Fibroblast of skin of left biceps (primary cell): Measurements from ENCODE around the gene QSOX1.
"Not testable (repeated sequence)": the region's sequence is repeated elsewhere in the genome, so short reads cannot be mapped to it uniquely, and the experiment has no call there.

ENCODE experiments used
- DNase-seq, 2 experiments: peaks; one replicate each; pipeline ENCODE4 v3.0.0-alpha.2; 2013; ENCODE audit warnings: low read depth in 2 of 2

The QSOX1 gene, protein sequence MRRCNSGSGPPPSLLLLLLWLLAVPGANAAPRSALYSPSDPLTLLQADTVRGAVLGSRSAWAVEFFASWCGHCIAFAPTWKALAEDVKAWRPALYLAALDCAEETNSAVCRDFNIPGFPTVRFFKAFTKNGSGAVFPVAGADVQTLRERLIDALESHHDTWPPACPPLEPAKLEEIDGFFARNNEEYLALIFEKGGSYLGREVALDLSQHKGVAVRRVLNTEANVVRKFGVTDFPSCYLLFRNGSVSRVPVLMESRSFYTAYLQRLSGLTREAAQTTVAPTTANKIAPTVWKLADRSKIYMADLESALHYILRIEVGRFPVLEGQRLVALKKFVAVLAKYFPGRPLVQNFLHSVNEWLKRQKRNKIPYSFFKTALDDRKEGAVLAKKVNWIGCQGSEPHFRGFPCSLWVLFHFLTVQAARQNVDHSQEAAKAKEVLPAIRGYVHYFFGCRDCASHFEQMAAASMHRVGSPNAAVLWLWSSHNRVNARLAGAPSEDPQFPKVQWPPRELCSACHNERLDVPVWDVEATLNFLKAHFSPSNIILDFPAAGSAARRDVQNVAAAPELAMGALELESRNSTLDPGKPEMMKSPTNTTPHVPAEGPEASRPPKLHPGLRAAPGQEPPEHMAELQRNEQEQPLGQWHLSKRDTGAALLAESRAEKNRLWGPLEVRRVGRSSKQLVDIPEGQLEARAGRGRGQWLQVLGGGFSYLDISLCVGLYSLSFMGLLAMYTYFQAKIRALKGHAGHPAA

GRCh38 chr1:180154325-180155181 lies at the start of gene QSOX1:
Gene QSOX1, plus strand, starts transcription at chr1:180154869. Its CDS starts 39 bp downstream, at chr1:180154908.
- DNase-seq = peak; percentile 65 to 66

- DNase-seq = no peak
These were observed 42.6 kb upstream of the QSOX1 start for GRCh38 chr1:180112091-180112490.

DNA sequence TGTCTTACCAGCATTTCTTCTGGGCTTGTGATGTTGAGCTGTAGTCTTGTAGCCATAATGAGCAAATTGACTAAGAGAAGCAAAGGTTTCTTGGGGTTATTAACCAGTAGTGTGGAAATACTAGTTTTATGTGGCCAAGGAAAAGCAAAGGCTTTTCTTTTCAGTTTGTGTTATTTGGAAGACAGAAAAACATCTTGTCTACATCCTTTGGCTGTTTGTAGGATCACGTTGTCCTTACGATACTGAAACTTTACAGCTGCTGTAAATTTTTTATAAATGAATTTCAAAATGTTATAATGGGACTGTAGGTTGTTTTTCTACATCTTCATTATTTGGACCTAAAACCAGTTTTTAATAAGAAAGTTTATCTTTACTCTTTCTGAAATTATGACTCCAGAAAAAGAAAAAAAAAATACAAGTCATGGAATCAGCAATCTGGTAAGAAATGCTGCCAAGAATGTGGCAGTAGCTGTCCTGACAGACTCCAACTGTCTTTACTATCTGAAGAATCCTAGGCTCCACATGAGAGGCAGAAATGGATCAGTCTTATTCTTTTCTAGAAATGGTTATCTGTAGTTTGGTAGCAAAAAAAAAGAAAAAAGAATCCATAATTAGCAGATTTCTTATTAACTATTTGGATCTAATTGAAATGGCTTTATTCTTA lies 41.6 kb upstream of the QSOX1 start:
- no peak for DNase-seq

GRCh38 chr1:180114396-180114945 lies 40.2 kb upstream of the QSOX1 start:
- no peak for DNase-seq

DNA sequence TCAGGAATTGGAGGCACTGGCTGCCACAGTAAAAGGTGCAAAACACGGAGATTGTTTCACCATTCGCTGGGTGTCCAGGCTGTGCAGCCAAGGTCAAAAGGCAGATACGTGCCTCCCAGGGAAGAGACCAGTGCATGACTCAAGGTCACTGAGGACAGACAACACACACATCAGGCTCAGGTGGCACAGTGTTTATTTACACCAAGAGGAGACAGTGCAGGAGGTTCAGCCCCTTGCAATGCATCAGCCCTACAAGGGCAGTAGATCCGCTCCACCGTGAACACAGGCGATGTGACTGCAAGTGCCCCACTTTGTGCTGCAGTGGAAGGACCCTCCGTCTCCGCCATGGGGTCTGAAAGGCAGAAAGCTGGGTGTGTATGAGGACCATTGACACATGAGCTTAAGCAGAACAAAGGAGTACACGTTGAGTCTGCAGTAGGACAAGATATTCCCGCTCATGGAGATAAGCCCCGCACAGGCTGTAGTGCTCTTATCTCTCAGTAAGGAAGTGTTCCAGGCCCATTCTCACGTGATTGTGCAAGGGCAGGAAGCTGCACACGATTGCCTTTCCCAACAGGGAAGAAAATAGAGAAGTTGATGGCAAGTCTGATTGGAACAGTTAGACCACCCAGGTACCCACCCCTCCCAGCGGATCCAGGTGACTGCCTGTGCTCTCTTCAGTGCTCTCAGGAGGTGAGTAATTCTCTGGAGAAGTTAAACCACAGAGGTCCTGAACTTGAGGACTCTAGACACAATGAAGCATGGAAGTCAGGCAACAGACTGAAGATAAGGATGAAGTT lies 37.5 kb upstream of the QSOX1 start:
- no peak for DNase-seq

DNA sequence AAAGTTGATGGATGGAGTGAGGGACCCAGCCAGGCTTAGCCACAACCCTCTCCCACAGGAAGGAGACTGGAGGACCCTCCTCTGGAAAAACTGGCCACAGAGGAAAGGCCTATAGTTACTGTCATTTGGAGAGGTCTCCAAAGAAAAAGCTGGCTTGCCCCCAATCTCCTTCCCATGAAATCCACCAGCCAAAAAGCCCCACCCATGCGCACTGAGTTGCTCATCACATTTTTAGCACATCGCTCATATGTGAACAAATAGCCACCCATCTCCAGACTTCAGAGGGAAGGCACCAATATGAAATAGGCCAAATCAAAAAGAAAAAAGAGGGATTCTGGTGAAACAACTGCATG lies 36.9 kb upstream of the QSOX1 start:
- peak; percentile 42 to 49 for DNase-seq

DNA sequence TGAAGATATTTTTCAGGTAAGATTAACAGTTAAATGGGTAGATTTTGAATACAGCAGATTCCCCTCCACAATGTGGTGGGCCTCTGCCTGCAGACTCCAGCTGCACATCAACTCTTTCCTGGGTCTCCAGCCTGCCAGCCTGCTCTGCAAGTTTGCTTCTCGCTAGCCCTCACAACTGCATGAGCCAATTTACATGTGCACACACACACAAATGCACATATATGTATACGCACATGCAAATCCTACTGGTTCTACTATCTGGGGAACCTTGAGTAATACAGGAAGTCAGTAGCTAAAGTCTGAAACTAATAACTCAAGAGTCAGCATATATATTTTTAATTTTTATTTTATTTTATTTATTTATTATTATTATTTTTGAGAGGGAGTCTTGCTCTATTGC lies 34.8 kb upstream of the QSOX1 start:
- DNase-seq = no peak

DNA sequence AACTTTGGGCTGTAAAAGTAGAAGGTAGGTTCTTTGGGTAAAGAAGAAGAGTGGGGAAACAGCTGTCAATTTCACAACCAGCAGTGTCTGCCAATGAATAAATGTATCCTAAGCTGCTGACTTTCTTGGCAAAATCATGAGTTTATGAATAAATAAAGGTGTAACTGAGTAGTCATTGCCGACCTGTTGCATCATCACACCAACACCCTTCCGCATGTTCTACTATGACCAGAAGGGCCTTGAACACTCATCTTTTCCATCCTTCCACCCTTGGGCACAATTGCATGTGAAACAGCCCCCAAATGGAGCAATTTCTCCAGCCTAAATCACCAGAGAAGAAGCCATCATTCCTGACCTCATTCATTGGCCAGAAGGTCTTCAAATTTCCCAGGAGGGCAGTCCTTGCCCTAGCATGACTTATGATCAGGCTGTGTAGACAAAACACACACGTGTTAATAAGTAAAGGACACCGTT lies 31.2 kb upstream of the QSOX1 start:
- no peak for DNase-seq

- no peak for DNase-seq
These were observed 24.0 kb upstream of the QSOX1 start for GRCh38 chr1:180130651-180131050.

DNA sequence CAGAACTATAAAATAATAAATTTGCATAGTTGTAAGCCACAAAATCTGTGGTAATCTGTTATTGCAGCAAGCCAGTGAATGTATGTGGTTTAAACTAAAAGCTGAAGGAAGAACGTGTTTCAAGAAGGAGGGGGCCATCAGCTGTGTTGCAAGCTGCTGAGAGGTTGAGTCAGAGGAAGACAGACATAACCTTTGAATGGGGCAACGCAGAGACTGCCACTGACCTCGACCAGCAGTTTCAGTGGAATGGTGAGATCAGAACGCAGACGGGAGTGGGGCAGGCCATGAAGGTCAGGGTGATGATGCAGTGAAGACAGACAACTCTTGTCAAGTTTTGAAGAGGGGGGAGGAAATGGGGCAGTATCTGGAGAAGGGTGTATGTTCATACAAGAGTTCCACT lies 23.2 kb upstream of the QSOX1 start:
- peak; percentile 65 to 66 for DNase-seq

DNA sequence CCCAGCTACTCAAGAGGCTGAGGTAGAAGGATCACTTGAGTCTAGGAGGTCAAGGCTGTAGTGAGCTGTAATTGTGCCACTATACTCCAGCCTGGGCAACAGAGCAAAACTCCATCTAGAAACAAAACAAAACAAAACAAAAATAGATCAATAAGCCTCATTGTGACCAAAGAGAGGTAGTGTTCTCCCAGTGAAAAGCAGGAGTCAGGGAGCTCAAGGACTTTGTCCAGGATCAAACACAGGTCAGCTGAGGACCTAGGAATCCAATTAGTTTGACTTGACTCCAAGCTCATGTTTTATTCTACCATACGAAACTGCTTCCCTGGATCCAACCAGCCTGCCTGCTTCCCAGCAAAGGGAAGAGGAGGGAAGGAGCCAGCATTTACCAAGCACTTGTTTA lies 21.5 kb upstream of the QSOX1 start:
- DNase-seq = no peak

- not testable (repeated sequence) for DNase-seq
These were observed 21.0 kb upstream of the QSOX1 start for GRCh38 chr1:180133688-180134087.

- no peak for DNase-seq
These were observed 19.1 kb upstream of the QSOX1 start for GRCh38 chr1:180135535-180135934.

- DNase-seq = no peak
These were observed 18.2 kb upstream of the QSOX1 start for GRCh38 chr1:180136331-180136967.

- no peak for DNase-seq
These were observed 17.7 kb upstream of the QSOX1 start for GRCh38 chr1:180136968-180137356.

DNA sequence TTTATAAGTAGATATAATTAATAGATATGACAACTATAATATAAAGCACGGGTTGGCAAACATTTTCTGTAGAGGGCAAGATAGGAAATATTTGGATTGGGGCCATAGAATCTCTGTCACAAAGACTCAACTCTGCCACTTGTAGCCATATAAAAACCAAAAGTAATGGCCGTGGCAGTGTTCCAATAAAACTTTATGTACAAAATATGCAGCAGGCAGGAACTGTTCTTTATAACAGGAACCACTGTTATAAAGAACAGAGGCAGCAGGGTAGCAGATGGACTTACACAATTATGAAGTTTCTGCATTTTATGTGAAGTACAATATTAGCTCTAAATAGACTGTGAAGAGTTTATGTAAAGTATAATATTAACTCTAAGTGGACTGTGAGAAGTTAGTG lies 16.9 kb upstream of the QSOX1 start:
- DNase-seq = no peak

DNA sequence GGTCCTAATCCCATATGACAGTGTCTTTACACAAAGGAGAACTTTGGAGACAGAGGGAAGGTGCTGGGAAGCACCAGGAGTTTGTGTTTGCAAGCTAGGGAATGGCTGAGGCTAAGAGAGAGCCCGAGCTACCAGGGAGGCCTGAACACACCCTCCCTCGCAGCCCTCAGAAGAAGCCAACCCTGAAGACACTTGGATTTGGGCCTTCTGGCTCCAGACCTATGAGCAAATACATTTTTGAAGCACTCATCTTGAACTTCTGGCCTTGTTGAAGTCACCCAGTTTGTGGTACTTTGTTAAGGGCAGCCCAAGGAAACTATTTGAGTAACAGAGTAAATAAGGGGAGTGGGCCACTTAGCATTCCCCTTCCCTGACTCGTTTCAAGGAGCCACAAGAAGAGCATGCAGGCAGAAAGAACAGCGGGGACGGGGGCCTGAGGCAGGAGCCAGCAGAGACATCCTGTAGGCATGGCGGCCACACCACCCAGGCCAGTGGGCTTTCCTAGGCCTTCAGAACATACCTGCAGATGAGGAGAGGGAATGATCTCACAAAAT lies 13.2 kb upstream of the QSOX1 start:
- no peak for DNase-seq

DNA sequence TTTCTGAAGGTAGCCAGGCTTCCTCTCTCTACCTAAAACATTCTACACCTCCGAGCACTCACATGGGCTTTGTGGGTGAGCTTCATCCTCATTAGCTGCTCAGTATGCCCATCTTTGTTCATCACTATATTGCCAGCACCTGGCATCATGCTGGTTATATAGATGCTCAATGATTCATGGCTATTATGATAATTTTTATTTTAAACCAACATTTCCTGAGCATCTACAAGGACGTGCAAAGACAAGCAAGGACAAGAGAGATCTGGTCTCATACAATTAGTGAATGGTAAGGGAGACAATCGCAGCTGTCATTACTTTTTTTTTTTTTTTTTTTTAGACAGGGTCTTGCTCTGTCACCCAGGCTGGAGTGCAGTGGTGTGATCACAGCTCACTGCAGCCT lies 11.3 kb upstream of the QSOX1 start:
- no peak for DNase-seq

GRCh38 chr1:180144659-180145357 lies 9.9 kb upstream of the QSOX1 start:
- no peak for DNase-seq
